Naive B cell (primary cell): ENCODE data around the gene OR2J3. TPM values are rescaled to one million over a fixed set of nuclear protein-coding genes. Genes with fewer than 3 reads are reported as not detected.
"Not testable (repeated sequence)": the region's sequence is repeated elsewhere in the genome, so short reads cannot be mapped to it uniquely, and the experiment has no call there.

Experiments used
- ATAC-seq, 2 donors: fragments of 150-1000 bp; cut with Tn5 transposase; 2 replicates each; pipeline ENCODE4 v1.10.0; 2021; ENCODE audit warnings: low read depth in 2 of 2, mild to moderate bottlenecking in 2 of 2, moderate library complexity in 2 of 2
- DNase-seq: peaks from one replicate; pipeline ENCODE4 v3.0.0; 2022
- H3K27ac Mint-ChIP-seq, 6 donors: one replicate each; pipeline ENCODE4 v1.8.0; 2020 to 2022; ENCODE audit warnings: mild to moderate bottlenecking in 6 of 6, mixed read lengths in 6 of 6, moderate library complexity in 5 of 6, inconsistent platforms in 2 of 6
- H3K27me3 Mint-ChIP-seq, 3 donors: one replicate each; pipeline ENCODE4 v1.8.0; 2021 to 2022; ENCODE audit warnings: mixed read lengths in 3 of 3, mild to moderate bottlenecking in 1 of 3
- H3K36me3 Mint-ChIP-seq, 2 donors: one replicate each; pipeline ENCODE4 v1.8.0; 2020 to 2022; ENCODE audit warnings: mixed read lengths in 2 of 2, inconsistent platforms in 1 of 2, mild to moderate bottlenecking in 1 of 2
- H3K4me1 Mint-ChIP-seq, 3 donors: one replicate each; pipeline ENCODE4 v1.8.0; 2020 to 2022; ENCODE audit warnings: mixed read lengths in 3 of 3, inconsistent platforms in 1 of 3, mild to moderate bottlenecking in 1 of 3, moderate library complexity in 1 of 3
- H3K4me3 Mint-ChIP-seq, 8 donors: one replicate each; pipeline ENCODE4 v1.8.0; 2020 to 2022; ENCODE audit warnings: mild to moderate bottlenecking in 8 of 8, mixed read lengths in 8 of 8, moderate library complexity in 8 of 8, inconsistent platforms in 2 of 8
- H3K9me3 Mint-ChIP-seq, 7 donors: one replicate each; pipeline ENCODE4 v1.8.0; 2020 to 2022; ENCODE audit warnings: mixed read lengths in 7 of 7, mild to moderate bottlenecking in 5 of 7, inconsistent platforms in 2 of 7, moderate library complexity in 1 of 7
- polyA plus RNA-seq, 6 donors: library from polyadenylated mRNA; unstranded; fragments of 300-500 nt; fragmentation: Illumina TruSeq; gene quantifications; one replicate each; pipeline ENCODE4 v1.2.3, GENCODE V29; 2021; ENCODE audit warnings: low read depth in 6 of 6

Gene OR2J3
- not detected for polyA plus RNA-seq

- H3K27me3 Mint-ChIP-seq: peaks cover 19 to 40% (median 30%) of the 10 kb centered on the region in 3 donors
- no peak within 1 kb of the TSS for H3K4me3 Mint-ChIP-seq
- ATAC-seq (no peak), DNase-seq (no peak)
- no peaks in the 10 kb centered on the region for H3K4me1 Mint-ChIP-seq
- H3K9me3 Mint-ChIP-seq: peaks cover 0 to 4% (median 0%) of the 10 kb centered on the region in 7 donors
- H3K27ac Mint-ChIP-seq: peak within 1 kb of the TSS in 1 of 6 donors; percentile 0
- no peaks in the 10 kb centered on the region for H3K36me3 Mint-ChIP-seq
These were observed at the start of gene OR2J3 for GRCh38 chr6:29107758-29108157. Gene OR2J3, plus strand, starts transcription at chr6:29108058. Its CDS starts 3,833 bp downstream, at chr6:29111891.

- ATAC-seq (peak; percentile 27 to 42), DNase-seq (no peak)
- H3K27me3 Mint-ChIP-seq: peaks cover 16 to 27% (median 26%) of the 10 kb centered on the region in 3 donors
These were observed 35.8 kb upstream of the OR2J3 start for GRCh38 chr6:29071831-29072723.

GRCh38 chr6:29079203-29079602, 28.7 kb upstream of the OR2J3 start:
- peaks cover 0 to 5% (median 0%) of the 10 kb centered on the region in 7 donors for H3K9me3 Mint-ChIP-seq

More at GRCh38 chr6:29071831-29072723, 35.8 kb upstream of the OR2J3 start:
- Mint-ChIP-seq H3K4me3 (no peak overlapping the region), H3K36me3 (no peaks in the 10 kb centered on the region), H3K9me3 (peaks cover 0 to 18% (median 4%) of the 10 kb centered on the region in 7 donors), H3K27ac (peak overlapping the region in 1 of 6 donors; percentile 18), H3K4me1 (no peaks in the 10 kb centered on the region)

GRCh38 chr6:29081312-29081711, 26.5 kb upstream of the OR2J3 start:
- no peak overlapping the region for H3K27ac Mint-ChIP-seq
- H3K27me3 Mint-ChIP-seq: peaks cover 16 to 30% (median 21%) of the 10 kb centered on the region in 3 donors
- peaks cover 0 to 5% (median 0%) of the 10 kb centered on the region in 7 donors for H3K9me3 Mint-ChIP-seq
- no peak for DNase-seq
- H3K4me3 Mint-ChIP-seq: no peak overlapping the region
- no peak for ATAC-seq
- no peaks in the 10 kb centered on the region for H3K36me3 Mint-ChIP-seq
- H3K4me1 Mint-ChIP-seq: no peaks in the 10 kb centered on the region

More at GRCh38 chr6:29079203-29079602, 28.7 kb upstream of the OR2J3 start:
- Mint-ChIP-seq H3K4me1 (no peaks in the 10 kb centered on the region), H3K4me3 (no peak overlapping the region), H3K36me3 (no peaks in the 10 kb centered on the region), H3K27me3 (peaks cover 17 to 27% (median 22%) of the 10 kb centered on the region in 3 donors), H3K27ac (no peak overlapping the region)
- no peak for DNase-seq
- no peak for ATAC-seq

GRCh38 chr6:29082457-29082856, 25.4 kb upstream of the OR2J3 start:
- Mint-ChIP-seq H3K4me3 (no peak overlapping the region), H3K27ac (peak overlapping the region in 1 of 6 donors; percentile 57)
- ATAC-seq: no peak

GRCh38 chr6:29087213-29087612, 20.6 kb upstream of the OR2J3 start, which contains the start of gene OR2B3:
Gene OR2B3, minus strand, starts transcription at chr6:29087313. Its CDS starts 65 bp downstream, at chr6:29087248.
- Mint-ChIP-seq H3K4me1 (no peaks in the 10 kb centered on the region), H3K36me3 (no peaks in the 10 kb centered on the region), H3K9me3 (peaks cover 0 to 5% (median 0%) of the 10 kb centered on the region in 7 donors), H3K4me3 (peak within 1 kb of the TSS in 1 of 8 donors; percentile 21), H3K27ac (no peak within 1 kb of the TSS), H3K27me3 (peaks cover 27 to 36% (median 30%) of the 10 kb centered on the region in 3 donors)
- ATAC-seq: no peak
- no peak for DNase-seq

More at GRCh38 chr6:29082457-29082856, 25.4 kb upstream of the OR2J3 start:
- Mint-ChIP-seq H3K4me1 (no peaks in the 10 kb centered on the region), H3K36me3 (no peaks in the 10 kb centered on the region), H3K9me3 (peaks cover 0 to 5% (median 0%) of the 10 kb centered on the region in 7 donors), H3K27me3 (peaks cover 23 to 39% (median 28%) of the 10 kb centered on the region in 3 donors)
- no peak for DNase-seq

GRCh38 chr6:29092957-29093356, 14.9 kb upstream of the OR2J3 start:
- Mint-ChIP-seq H3K9me3 (peaks cover 0 to 2% (median 0%) of the 10 kb centered on the region in 7 donors), H3K27ac (no peak overlapping the region), H3K27me3 (peaks cover 14 to 34% (median 18%) of the 10 kb centered on the region in 3 donors), H3K36me3 (no peaks in the 10 kb centered on the region), H3K4me3 (no peak overlapping the region), H3K4me1 (no peaks in the 10 kb centered on the region)
- no peak for ATAC-seq
- DNase-seq: no peak

- ATAC-seq (no peak), DNase-seq (no peak)
- Mint-ChIP-seq H3K36me3 (no peaks in the 10 kb centered on the region), H3K4me1 (no peaks in the 10 kb centered on the region), H3K4me3 (no peak overlapping the region), H3K27me3 (peaks cover 8 to 22% (median 16%) of the 10 kb centered on the region in 3 donors), H3K9me3 (peaks cover 0 to 4% (median 0%) of the 10 kb centered on the region in 7 donors), H3K27ac (no peak overlapping the region)
These were observed 10.1 kb upstream of the OR2J3 start for GRCh38 chr6:29097803-29098202.

GRCh38 chr6:29099190-29099589, 8.7 kb upstream of the OR2J3 start, which contains the start of gene OR2J1:
Gene OR2J1, plus strand, starts transcription at chr6:29099490. Its CDS starts 1,453 bp downstream, at chr6:29100943.
- H3K4me3 Mint-ChIP-seq: no peak within 1 kb of the TSS
- H3K36me3 Mint-ChIP-seq: no peaks in the 10 kb centered on the region
- H3K27ac Mint-ChIP-seq: peak within 1 kb of the TSS in 1 of 6 donors; percentile 22
- peaks cover 0 to 4% (median 0%) of the 10 kb centered on the region in 7 donors for H3K9me3 Mint-ChIP-seq
- no peak for ATAC-seq
- H3K27me3 Mint-ChIP-seq: peaks cover 11 to 28% (median 20%) of the 10 kb centered on the region in 3 donors
- no peaks in the 10 kb centered on the region for H3K4me1 Mint-ChIP-seq
- DNase-seq: no peak

- H3K4me3 Mint-ChIP-seq: no peak overlapping the region
- H3K9me3 Mint-ChIP-seq: no peaks in the 10 kb centered on the region
- ATAC-seq (no peak), DNase-seq (no peak)
- H3K27me3 Mint-ChIP-seq: peaks cover 14 to 31% (median 21%) of the 10 kb centered on the region in 3 donors
- H3K36me3 Mint-ChIP-seq: no peaks in the 10 kb centered on the region
- H3K27ac Mint-ChIP-seq: no peak overlapping the region
- H3K4me1 Mint-ChIP-seq: no peaks in the 10 kb centered on the region
These were observed 4.3 kb downstream of the OR2J3 start for GRCh38 chr6:29112135-29112534.

GRCh38 chr6:29114964-29115363, 7.1 kb downstream of the OR2J3 start:
- H3K4me1 Mint-ChIP-seq: not testable (repeated sequence)

GRCh38 chr6:29129326-29130012, 21.6 kb downstream of the OR2J3 start:
- ATAC-seq (no peak), DNase-seq (no peak)
- no peaks in the 10 kb centered on the region for H3K4me1 Mint-ChIP-seq
- H3K27ac Mint-ChIP-seq: no peak overlapping the region
- H3K4me3 Mint-ChIP-seq: no peak overlapping the region
- no peaks in the 10 kb centered on the region for H3K9me3 Mint-ChIP-seq
- peaks cover 19 to 25% (median 22%) of the 10 kb centered on the region in 3 donors for H3K27me3 Mint-ChIP-seq
- no peaks in the 10 kb centered on the region for H3K36me3 Mint-ChIP-seq

More at GRCh38 chr6:29114964-29115363, 7.1 kb downstream of the OR2J3 start:
- not testable (repeated sequence) for H3K9me3 Mint-ChIP-seq, ATAC-seq, H3K36me3 Mint-ChIP-seq, DNase-seq, H3K27ac Mint-ChIP-seq, H3K4me3 Mint-ChIP-seq
- H3K27me3 Mint-ChIP-seq: peaks cover 11 to 49% (median 27%) of the 10 kb centered on the region in 3 donors

GRCh38 chr6:29130644-29131043, 22.8 kb downstream of the OR2J3 start:
- H3K4me3 Mint-ChIP-seq: no peak overlapping the region
- ATAC-seq (no peak), DNase-seq (no peak)
- H3K27me3 Mint-ChIP-seq: peaks cover 22 to 28% (median 25%) of the 10 kb centered on the region in 3 donors
- H3K36me3 Mint-ChIP-seq: no peaks in the 10 kb centered on the region
- no peaks in the 10 kb centered on the region for H3K9me3 Mint-ChIP-seq
- H3K27ac Mint-ChIP-seq: no peak overlapping the region
- no peaks in the 10 kb centered on the region for H3K4me1 Mint-ChIP-seq
